Measurements from ENCODE around the gene PAK1.
"Not testable (repeated sequence)": the region's sequence is repeated elsewhere in the genome, so short reads cannot be mapped to it uniquely, and the experiment has no call there.

The PAK1 gene

DNA sequence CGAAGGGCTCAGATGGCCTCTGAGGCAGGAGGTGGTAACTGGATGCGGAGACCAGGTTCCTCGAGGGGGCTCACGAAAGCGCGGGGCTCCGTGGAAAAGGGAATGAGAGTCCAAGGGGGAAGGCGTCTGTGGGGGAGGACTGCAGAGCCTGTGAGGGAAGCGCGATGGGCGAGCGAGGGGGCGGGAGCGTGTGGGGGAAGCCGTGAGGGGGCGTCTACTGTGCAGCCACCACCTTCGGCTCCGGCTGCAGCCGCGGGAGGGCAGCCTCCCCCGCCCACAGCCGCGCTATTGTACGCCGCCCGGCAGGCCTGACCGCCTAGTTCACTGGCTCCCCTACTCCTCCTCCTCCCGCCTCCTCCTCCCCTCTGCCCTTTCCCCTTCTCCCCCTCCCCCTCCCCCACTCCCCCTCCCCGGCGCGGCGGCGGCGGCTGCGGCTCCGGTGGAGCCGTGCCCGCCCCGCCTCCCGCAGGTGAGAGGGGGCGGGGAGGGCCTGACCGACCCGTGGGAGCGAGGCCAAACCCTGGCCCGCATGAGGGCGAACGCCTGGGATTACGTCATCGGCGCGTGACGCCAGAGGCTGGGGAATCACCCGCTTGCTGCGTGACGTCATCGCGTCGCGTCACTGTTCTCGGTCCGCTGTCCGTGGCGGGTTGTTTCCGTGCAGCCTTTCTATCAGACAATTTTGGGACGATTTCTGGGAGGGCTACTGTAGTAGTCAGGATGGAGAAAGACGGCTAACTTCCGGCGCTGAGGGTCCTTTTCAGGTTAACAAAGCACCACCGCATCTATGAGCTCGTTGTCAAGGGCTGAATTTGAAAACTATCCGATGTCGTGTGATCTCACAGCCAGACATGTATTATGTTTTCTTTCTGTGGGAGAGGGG lies at the start of gene PAK1:
PAK1 (minus strand) TSS at position 294 of the 883 bp plus-strand sequence. CDS start 81,574 bp downstream, outside the sequence.
- DNase-seq, result peak; percentile 84

DNA sequence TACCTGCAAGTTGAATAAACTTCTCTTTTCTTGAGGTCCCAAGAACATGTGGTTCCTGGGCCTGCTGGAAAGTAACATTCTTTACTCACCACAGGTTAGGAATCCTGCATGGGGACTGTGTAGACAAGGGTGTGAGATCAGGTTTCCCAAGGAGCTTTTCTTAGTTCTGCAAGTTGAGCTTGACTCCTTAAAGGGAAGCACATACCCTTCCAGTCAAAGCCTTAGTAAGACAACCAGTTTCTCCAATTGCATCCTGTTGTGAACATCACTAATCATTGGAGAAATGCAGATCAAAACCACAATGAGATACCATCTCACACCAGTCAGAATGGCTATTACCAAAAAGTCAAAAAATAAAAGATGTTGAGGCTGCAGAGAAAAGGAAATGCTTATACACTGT lies 48.3 kb upstream of the PAK1 start:
- no peak for DNase-seq

DNA sequence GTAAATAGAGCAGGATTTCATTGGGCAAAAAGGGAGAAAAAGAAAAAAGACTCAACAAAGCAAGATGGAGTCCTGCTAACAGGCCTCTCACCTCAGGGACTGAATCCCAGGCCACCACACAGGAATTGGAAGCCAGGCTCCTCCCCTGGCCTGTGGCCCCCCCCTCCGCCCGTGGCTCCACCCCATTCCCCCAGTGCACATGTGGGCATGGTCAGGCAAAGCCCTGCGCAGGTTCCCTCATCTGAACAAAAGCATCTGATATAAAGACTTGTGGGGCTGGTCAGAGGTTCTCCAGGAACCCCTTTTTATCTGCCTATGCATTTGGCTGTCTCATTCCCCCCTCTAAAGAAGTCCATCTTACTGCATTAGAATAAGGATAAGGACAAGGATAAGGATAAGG lies 46.0 kb upstream of the PAK1 start:
- DNase-seq, result no peak

DNA sequence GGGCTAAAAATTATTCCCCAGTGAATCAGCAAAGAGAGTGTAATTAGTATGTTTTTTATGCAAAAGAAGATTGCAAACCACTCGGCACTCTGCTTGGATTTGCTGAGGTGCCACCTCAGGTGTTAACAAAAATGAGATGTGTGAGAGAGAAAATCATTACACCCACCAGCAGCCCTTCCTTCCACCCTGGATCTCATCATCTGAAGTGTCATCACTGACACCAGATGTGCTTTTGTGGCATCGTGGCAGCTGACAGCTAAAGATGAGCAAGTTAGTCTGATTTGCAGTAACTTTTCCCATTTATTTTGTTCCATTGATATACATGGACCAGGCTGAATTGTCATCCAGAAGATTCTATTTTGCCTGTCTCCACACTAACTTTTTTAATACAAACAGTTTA lies 44.6 kb upstream of the PAK1 start:
- no peak for DNase-seq

DNA sequence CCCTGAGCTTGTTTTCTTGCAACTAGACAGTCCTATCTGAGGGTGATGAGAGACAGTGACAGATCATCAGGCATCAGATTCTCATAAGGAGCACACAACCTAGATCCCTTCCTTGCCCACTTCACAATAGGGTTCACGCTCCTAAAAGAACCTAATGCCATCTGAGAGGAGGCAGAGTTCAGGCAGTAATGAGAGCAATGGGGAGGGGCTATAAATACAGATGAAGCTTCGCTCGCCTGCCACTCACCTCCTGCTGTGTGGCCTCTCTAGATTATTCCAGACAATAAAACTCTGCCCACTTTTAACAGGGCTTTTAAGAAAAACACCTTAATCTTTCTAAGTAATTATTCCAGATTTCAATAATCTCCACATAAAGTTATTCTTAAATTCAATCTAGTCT lies 43.9 kb upstream of the PAK1 start:
- DNase-seq, result no peak

DNA sequence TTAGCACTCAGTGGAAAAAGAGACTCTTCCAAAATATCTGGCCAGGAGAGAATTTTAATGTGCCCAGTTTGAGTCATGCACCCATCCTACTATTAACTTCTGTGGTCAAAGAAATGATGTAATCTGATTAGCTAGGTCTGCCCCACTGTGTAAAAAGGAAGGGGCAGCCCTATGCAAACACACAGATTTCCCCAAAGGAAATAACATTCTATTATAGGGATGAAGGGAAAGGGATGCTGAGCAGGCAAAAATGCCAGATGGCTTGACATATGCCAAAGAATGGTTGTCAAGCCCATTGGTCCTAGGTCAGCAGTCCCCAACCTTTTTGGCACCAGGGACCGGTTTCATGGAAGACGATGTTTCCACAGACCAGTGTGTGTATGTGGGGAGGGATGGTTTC lies 43.3 kb upstream of the PAK1 start:
- DNase-seq, result no peak

DNA sequence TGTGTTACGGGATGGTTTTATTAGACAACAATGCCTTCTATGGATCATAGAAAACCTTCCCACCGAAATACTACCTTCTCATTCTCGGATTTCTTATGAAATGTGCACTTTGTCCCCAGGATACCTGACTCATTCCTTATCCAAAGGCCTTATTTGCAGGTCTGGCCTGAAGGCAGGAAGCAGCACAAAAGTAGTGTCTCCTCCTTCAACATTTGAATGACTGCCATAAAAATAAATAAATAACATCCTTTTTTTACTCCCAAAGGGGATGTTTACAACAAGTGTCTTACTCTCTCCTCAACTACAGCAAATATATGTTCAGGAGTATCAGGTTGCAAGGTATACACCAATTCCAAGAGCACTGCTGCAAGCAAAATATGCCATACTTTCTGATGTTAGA lies 41.6 kb upstream of the PAK1 start:
- no peak for DNase-seq

DNA sequence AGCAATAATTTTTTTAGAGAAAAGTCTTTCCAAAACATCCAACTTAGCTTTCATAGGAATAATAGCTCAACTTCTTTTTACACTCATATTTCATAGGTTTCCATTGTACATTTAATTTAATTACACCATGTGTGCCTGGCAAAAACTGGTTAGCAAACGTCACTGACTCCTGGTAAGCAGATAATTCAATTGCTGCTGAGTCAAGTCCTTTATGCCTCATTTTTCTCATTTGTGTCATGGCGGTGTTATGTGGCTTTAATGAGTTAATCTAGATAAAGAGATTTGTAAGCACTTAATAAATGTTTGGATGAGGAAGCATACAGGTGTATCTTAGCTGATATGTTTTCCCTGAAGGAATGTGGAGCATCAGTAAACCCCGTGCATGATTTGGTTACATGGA lies 41.2 kb upstream of the PAK1 start:
- DNase-seq, result no peak

DNA sequence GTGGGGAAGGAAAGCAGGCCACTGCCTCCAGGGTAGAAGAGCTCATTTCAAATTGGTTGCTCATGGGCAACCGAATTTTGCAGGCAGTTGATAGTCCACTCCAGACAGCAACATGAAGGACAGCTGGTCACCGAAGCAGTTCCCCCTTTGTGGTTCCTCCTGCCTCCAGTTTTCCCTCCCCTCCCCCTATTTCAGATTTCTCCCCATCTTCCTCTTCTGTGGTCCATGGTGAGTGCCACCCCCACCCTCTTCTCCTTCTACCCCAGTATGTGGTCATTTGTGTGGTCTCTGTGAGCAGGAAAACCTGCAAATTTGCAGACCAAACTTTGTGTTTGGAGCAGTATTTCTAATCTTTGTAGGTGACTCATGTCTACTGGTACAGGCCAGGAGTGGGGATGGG lies 38.2 kb upstream of the PAK1 start:
- DNase-seq, result no peak

DNA sequence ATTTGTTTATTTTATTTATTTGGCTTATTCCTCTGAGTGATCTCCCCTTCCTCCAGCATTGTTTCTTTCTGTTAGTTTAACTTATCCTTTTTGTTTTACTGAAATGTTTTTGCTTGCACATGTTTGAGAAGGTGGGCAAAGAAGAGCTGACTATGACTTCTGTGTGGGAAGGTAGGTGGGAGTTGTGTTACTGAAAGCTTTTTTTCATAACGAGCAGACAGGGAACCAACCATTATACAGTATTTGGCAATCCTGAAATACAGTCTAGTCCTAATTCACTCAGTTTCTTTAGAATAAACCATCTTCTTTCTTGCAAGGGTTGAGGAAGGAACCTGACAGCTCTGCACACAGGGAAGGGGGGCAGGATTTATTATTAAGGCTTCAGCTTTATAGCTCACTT lies 37.0 kb upstream of the PAK1 start:
- no peak for DNase-seq

DNA sequence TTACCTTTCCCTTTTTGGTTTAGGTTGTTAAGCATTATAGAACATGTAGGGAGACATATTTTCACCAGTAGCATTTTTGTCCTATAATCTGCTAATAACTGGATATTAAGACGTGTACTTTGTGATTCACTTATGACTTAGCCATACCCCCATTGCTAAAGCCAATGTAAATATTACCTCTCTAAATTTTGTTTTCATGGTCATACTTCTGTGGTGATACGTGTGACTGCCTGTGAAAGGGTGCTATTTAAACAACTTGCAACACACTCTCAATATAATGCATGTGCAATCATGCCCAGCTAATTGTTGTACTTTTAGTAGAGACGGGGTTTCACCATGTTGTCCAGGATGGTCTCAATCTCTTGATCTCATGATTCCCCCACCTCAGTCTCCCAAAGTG lies 36.2 kb upstream of the PAK1 start:
- DNase-seq, result no peak

DNA sequence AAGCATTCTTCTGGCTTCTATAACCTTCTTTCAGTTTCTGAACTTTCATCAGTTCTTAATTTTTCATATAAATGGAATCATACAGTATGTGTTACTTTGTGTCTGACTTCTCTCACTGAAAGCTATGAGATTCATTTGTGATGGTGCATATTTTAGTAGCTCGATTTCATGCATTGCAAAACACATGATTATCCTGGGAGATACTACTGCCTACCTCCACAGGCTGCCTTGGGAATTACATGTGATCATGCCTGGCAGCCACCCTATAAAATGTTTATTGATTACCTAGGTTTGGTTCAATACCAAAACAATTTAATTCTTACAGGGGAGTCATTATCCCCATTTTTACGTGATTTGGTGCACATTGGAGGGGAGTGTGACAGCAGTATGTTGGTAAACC lies 34.1 kb upstream of the PAK1 start:
- DNase-seq, result no peak

DNA sequence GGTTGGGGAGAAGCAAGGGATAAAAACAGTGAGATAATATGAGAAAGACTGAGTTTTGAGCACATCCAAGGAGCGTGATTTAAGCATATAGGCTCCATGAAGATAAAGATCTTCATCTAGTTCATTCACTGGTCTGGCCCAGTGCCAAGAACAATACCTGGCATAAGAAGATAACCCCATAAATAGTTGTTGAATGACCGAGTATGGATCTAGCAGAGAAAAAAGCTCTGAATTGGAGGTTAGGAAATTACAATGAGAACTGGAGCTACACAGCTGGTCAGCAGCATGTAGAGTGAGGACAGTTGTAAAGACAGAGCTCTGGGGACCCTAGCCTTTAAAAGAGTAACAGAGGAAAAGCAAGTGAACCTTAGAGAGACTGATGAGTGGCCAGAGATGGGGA lies 33.0 kb upstream of the PAK1 start:
- no peak for DNase-seq

DNA sequence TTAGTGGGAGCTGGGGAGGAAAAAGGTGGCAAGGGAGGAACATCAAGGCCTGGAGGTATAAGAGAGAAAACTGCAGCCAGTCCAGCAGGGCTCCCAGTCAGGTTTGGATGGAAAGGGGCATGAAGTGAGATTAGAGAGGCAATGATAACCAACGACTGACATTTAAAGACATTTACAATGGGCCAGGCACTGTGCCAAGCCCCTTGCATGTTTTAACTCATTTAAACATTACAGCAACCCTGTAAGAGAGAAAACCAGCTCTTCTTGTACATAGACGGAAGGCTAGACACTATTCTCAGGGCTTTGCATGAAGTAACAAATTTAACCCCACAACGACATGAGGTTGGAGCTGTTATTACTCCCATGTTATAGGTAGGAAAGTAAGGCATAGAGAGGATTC lies 32.1 kb upstream of the PAK1 start:
- DNase-seq, result no peak

DNA sequence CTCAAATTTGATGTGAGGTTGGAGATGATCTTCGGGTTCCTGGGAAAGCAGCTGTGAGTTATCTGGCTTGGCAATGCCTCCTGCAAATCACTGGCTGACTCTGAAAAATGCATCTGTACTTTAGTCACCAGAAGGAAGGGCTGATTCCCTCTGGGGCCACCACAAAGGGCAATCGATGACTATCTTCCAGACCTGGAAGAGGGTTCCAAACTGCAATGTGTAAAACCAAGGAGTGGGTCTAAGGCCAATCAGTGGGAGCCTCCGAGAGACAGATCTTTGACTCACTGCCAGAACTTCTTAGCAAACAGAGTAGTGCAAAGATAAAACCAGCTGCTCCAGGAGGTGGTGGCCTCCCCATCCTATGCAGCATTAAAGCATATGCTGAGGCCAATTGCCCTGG lies 29.1 kb upstream of the PAK1 start:
- no peak for DNase-seq

DNA sequence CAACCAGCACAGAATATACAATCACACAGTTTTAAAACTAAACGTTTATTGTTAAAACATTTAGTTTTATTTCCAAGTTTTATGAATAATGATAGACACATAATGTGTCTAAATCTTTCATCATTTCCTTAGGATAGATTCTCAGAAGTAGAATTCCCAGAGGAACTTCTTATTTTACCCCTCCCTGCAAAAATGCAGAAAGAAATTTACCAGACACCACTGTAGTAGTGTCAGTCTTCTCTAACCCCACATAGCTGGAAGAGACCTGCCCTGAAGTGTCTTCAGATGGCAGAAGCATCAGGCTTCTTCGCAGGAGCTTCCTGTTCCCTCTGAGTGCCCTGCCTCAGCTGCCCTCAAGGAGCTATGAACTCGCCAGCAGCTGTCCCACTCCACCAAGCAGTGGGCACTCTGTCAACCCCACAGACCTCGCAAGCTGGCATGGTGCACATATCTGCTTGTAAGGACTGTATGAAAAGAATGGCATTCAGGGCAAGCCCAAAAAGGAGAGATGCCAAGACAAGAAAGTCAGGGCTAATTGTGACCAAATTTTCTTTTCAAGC lies 28.5 kb upstream of the PAK1 start:
- no peak for DNase-seq

DNA sequence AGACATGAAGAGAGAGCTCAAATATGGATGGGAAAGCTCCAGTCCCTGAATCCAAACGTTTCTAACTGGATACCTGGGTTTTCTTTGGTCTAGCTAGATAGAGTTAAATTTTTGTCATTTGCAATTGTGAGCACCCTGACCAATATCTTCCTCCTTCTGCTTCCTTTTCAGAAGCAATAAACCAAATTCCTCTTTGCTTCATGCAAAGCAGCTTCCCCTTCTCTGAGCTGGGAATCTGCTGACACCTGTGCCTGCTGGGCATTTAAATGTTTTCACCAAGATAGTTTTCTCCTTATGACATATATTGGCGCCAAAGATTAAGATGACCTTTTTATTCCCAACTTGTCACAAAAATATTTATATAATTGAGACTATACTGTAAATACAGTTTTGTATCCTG lies 27.9 kb upstream of the PAK1 start:
- DNase-seq, result no peak

DNA sequence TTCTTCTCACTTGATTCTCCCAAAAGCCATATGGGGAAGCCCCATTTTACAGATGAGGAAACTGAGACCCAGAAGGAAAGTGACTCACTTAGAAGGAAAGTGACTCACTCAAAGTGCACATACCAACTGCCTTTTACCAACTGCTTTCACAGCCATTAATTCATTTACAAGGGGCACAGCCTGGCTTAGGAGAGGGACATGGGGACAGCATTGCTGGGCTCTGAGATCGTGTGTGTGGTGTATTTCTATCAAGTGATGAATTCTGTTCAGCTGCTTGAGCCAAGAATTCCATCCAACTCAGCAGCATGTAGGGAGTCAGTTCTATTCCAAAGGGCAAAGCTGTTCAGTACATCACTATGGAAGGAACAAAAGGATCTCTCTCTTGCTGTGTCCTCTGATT lies 23.5 kb upstream of the PAK1 start:
- DNase-seq, result no peak

DNA sequence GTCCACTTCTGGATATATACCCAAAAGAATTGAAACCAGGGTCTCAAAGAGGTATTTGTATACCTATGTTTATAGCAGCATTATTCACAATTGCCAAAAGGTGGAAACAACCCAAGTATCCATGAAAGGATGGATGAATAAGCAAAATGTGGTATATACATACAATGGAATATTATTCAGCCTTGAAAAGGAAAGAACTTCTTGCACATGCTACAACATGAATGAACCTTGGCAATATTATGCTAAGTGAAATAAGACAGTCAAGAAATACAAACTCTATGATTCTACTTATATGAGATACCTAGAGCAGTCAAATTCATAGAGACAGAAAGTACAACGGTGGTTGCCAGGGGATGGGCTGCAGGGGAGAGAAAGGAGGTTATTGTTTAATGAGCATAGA lies 21.6 kb upstream of the PAK1 start:
- DNase-seq, result no peak

DNA sequence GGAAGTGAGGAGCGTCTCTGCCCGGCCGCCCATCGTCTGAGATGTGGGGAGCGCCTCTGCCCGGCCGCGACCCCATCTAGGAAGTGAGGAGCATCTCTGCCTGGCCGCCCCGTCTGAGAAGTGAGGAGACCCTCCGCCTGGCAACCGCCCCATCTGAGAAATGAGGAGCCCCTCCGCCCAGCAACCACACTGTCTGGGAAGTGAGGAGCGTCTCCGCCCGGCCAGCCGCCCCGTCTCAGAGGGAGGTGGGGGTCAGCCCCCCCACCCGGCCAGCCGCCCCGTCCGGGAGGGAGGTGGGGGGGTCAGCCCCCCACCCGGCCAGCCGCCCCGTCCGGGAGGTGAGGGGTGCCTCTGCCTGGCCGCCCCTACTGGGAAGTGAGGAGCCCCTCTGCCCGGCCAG lies 16.1 kb upstream of the PAK1 start:
- DNase-seq, result not testable (repeated sequence)

DNA sequence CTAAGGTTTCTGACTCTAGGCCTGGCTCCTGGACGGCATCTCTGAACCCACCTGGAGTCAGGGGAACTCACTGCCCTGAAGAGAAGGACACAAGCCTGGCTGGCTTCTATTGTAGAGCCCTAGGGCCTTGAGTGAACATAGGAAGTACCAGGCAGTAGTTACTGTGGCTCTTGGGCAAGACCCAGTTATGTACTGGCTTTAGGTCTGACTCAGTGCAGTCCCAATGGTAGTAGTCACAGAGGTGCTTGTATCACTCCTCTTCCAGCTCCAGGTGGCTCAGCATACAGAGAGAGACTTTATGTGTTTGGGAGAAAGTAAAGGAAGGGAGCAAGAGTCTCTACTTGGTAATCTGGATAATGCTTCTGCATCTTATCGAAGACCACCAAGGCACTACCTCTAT lies 13.9 kb upstream of the PAK1 start:
- no peak for DNase-seq

DNA sequence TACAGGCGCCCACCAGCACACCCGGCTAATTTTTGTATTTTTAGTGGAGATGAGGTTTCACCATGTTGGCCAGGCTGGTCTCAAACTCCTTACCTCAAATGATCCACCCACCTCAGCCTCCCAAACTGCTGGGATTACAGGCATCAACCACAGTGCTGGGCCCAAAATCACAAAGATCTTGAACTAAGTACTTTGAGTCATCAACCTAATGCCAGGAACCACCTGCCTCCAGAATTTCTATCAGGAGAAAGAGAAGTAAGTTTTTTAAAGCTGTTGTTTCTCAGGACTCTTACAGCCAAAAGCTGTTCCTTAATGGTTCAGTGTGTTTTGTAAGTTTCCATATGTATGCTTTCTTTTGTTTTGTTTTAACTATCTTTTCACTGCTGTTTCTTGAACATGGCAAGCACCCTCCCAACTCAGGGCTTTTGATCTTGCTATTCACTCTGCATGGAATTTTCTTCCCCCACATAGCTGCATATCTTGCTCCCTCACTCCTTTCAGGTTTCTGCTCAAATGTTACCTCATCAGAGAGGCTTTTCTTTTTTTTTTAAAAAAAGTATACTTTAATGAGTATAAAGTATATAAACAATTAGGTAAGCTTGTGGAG lies 6.0 kb upstream of the PAK1 start:
- no peak for DNase-seq

DNA sequence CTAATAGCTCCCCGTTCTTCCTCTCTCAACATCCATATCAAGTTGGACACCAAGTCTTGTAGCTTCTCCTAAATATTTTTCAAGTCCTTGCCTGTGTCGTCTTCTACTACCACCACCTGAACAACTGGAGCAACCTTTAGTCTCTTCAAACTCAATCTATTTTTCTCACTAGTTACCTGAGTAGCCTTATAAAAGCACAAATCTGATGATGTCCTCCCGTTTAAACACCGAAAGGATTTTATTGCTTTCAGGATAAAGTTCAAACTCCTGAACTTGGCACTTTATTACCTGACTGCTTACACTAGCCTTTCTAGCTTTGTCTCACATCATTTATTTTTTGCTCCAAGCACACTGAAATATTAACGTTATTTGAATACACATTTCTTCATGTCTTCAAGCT lies 1.3 kb upstream of the PAK1 start:
- DNase-seq, result no peak

DNA sequence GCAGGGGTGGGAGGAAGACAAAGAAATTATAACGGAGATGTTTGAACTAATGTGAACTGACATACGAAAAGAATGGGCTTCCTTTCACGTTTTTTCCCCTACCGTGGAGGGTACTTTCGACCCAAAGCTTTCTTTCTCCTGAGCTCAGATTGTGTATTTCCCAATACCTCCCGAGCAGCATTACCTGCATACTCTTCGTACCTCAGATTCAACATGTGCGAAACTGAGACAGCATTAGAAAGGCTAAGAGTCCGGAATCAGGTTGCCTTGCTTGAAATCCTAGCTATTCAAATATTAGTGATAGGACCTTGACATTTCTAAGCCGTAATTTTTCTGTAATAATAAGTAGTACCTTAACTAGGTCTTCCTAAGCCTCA lies 778 bp upstream of the PAK1 start:
- DNase-seq, result no peak
